ENCODE results near the gene DAAM1. TPM values are rescaled to one million over a fixed set of nuclear protein-coding genes. Genes with fewer than 3 reads are reported as not detected.
A peak's percentile ranks its signal among the peaks of the same experiment; 100 is the strongest.

The DAAM1 gene
- total RNA-seq, result 10 to 100 TPM; 50.1 to 95.9 (median 64.2) TPM

DNA sequence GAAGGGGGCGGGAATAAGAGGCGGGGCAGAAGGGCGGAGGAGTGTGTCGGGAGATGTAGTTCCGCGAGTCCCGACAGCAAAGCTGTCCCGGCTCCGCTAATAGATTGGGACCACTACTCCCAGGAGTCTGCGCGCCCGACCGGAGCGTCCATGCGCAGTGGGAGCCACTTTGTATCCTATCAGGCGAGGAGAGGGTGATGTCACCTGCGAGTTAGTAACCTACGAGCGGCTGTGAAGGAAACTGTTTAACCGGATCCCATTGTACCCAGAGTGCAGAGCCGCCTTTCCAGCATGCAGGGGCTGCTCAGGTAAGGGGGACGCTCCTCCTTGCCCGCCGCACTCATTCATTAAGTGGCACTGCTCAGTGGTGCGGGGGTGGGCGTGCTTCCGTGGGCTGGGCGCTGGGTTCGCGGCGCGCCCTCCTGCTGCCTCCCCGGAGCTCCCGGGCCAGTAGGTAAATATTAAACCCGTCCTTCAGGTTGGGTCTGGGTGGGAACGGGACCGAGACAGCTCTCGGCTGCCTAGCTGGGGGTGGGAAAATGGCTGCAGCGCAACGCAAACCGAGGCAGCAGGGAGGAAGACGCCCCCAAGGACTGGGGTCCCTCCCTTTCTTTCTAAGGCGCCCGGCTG lies at the start of gene DAAM1:
DAAM1 (plus strand) TSS at position 207 of the 630 bp plus-strand sequence. CDS start 74,811 bp downstream, outside the sequence.
- peak; percentile 96 to 99 for DNase-seq (ENCODE audit: low spot score in 2 of 2)
- Histone ChIP-seq H3K27ac (peak within 1 kb of the TSS; percentile 98 to 99), H3K36me3 (no peaks in the 10 kb centered on the region), H3K4me3 (peak within 1 kb of the TSS; percentile 80 to 92 (median 82)), H3K9me3 (no peaks in the 10 kb centered on the region), H3K27me3 (no peaks in the 10 kb centered on the region), H3K4me1 (peaks cover 0 to 4% of the 10 kb centered on the region in 2 donors)
- intact Hi-C loops (cut with DNase I; ENCODE audit: low total_unique reads), result no loop called here
- TF ChIP-seq POLR2A (IDR thresholded peaks at IDR 0.05), result peak; percentile 89
- TF ChIP-seq POLR2AphosphoS5 (IDR thresholded peaks at IDR 0.05), result peak; percentile 59 to 98 (median 92)
- TF ChIP-seq, protein P1, sequence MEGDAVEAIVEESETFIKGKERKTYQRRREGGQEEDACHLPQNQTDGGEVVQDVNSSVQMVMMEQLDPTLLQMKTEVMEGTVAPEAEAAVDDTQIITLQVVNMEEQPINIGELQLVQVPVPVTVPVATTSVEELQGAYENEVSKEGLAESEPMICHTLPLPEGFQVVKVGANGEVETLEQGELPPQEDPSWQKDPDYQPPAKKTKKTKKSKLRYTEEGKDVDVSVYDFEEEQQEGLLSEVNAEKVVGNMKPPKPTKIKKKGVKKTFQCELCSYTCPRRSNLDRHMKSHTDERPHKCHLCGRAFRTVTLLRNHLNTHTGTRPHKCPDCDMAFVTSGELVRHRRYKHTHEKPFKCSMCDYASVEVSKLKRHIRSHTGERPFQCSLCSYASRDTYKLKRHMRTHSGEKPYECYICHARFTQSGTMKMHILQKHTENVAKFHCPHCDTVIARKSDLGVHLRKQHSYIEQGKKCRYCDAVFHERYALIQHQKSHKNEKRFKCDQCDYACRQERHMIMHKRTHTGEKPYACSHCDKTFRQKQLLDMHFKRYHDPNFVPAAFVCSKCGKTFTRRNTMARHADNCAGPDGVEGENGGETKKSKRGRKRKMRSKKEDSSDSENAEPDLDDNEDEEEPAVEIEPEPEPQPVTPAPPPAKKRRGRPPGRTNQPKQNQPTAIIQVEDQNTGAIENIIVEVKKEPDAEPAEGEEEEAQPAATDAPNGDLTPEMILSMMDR (IDR thresholded peaks at IDR 0.05), result peak in 1 of 3 donors; percentile 20

DNA sequence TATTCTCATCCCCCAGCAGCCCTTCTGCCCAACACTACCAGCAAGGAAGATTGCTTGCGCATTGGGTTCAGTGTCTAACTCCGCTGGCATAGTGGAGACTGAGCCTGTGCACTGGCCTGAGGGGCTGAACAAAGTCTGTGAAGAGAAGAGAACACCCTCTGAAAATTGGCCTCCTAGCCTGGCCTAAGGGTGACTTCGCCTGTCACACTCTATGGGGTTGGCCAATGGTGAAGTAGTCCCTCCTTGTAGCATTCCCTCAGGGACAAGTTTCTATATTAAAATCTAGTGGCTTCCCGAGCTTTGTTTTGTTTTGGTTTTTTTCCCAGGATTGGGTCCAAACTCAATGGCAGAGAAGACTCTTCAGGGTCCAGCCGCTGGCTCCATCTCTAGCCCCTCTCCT lies 49.1 kb upstream of the DAAM1 start:
- Histone ChIP-seq H3K4me3 (no peak overlapping the region), H3K36me3 (no peaks in the 10 kb centered on the region), H3K4me1 (no peaks in the 10 kb centered on the region), H3K9me3 (no peaks in the 10 kb centered on the region), H3K27ac (no peak overlapping the region), H3K27me3 (no peaks in the 10 kb centered on the region)
- no peak for DNase-seq (ENCODE audit: low spot score in 2 of 2)
- intact Hi-C loops (cut with DNase I; ENCODE audit: low total_unique reads), result no loop called here
- no peak for TF ChIP-seq POLR2A (IDR thresholded peaks at IDR 0.05)
- TF ChIP-seq, protein P1 (IDR thresholded peaks at IDR 0.05), result no peak
- no peak for TF ChIP-seq POLR2AphosphoS5 (IDR thresholded peaks at IDR 0.05)

DNA sequence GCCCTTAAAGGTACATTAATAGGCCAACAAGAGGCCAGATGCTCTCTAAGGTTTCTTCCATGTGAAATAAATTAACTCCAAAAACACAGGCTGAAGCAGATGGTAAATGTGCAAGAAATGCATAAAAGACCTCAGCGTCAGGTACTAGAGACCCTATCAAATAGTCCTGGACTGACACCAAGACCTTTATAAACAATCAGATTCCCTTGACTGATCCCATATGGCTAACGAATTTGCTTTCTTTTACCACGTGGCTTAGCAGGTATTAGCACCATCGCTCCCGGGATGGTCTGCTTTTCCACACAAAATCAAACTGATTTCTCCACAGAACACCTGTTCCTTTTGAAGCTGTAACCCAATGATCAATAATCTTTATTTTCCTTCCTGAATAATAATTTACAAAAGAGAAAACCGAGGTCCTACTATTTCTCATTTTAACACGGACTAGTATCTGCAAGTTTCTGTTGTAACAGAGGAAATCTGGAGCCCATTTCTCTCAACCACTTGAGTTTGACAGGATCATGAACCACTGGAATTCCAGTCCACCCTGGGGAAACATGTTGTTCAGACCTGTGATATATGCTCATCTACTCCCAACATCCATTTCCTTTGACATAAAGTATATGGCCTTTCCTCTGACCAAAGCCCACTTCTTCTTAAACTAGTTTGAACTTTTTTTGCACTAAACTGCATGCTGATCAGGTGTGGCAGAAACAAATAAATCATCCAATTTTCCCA lies 48.2 kb upstream of the DAAM1 start:
- Histone ChIP-seq H3K9me3 (no peaks in the 10 kb centered on the region), H3K27ac (no peak overlapping the region), H3K4me1 (no peaks in the 10 kb centered on the region), H3K36me3 (no peaks in the 10 kb centered on the region), H3K4me3 (no peak overlapping the region), H3K27me3 (no peaks in the 10 kb centered on the region)
- TF ChIP-seq, protein P1 (IDR thresholded peaks at IDR 0.05), result no peak
- TF ChIP-seq POLR2A (IDR thresholded peaks at IDR 0.05) (no peak), POLR2AphosphoS5 (IDR thresholded peaks at IDR 0.05) (no peak)
- no peak for DNase-seq (ENCODE audit: low spot score in 2 of 2)
- intact Hi-C loops (cut with DNase I; ENCODE audit: low total_unique reads), result no loop called here

DNA sequence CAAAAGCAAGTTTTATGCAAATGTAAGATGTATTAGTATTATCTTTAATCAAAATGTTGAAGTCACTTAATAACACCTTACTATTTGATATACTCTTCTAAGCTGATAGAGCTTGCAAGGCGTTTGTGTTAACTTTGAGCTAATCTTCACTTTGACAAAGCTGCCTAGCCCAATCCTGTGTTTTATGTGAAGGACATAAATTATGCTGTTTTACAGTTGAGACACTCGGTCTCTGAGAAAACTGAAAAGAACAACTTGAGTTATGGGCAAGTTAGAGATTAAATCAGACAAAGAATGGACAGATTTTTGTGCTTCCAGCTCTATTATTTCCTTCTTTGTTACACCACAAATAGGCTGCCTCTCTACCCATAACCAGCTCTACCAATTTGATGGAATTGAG lies 42.0 kb upstream of the DAAM1 start:
- no peak overlapping the region for H3K27ac ChIP-seq
- no peak overlapping the region for H3K4me3 ChIP-seq
- intact Hi-C loops (cut with DNase I; ENCODE audit: low total_unique reads), result loop anchor here (5.0 kb wide), 1 partner anchor 364 kb away; no protein-coding TSS in a partner anchor
- H3K36me3 ChIP-seq, result no peaks in the 10 kb centered on the region
- no peaks in the 10 kb centered on the region for H3K9me3 ChIP-seq
- DNase-seq (ENCODE audit: low spot score in 2 of 2), result no peak
- TF ChIP-seq, protein P1 (IDR thresholded peaks at IDR 0.05), result no peak
- TF ChIP-seq POLR2A (IDR thresholded peaks at IDR 0.05) (no peak), POLR2AphosphoS5 (IDR thresholded peaks at IDR 0.05) (no peak)
- H3K4me1 ChIP-seq, result no peaks in the 10 kb centered on the region
- H3K27me3 ChIP-seq, result no peaks in the 10 kb centered on the region

DNA sequence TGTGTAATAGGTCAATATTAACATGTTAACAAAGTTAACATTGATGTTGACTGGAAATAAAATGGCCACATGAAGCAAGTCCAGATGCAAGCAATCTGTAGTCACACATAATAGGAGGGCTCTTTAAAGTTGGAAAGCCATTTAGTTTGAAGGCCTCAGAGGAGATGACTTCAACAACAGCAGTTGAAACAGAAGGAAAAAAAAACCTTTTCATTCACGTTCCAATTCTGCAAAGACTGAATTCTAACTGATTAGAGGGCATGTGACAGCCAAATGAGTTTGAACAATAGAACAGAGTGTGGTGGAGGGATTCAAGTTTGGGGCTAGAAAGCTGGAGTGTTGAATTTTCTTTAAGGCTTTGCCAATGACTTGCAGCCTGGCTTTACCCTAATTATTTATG lies 41.5 kb upstream of the DAAM1 start:
- H3K27me3 ChIP-seq, result no peaks in the 10 kb centered on the region
- H3K4me1 ChIP-seq, result no peaks in the 10 kb centered on the region
- intact Hi-C loops (cut with DNase I; ENCODE audit: low total_unique reads), result loop anchor here (5.0 kb wide), 1 partner anchor 365 kb away; no protein-coding TSS in a partner anchor
- H3K4me3 ChIP-seq, result no peak overlapping the region
- DNase-seq (ENCODE audit: low spot score in 2 of 2), result no peak
- no peaks in the 10 kb centered on the region for H3K36me3 ChIP-seq
- H3K9me3 ChIP-seq, result no peaks in the 10 kb centered on the region
- TF ChIP-seq, protein P1 (IDR thresholded peaks at IDR 0.05), result no peak
- TF ChIP-seq POLR2A (IDR thresholded peaks at IDR 0.05) (no peak), POLR2AphosphoS5 (IDR thresholded peaks at IDR 0.05) (no peak)
- H3K27ac ChIP-seq, result no peak overlapping the region

Measured in breast epithelium (tissue), 4 donors.